Kidney glomerular epithelial cell (primary cell): Measurements from ENCODE around the gene KRT4.
"Not testable (repeated sequence)": the region's sequence is repeated elsewhere in the genome, so short reads cannot be mapped to it uniquely, and the experiment has no call there.

Source experiments
- DNase-seq: peaks from one replicate; lab custom pipeline; 2025; lab: John Stamatoyannopoulos, UW

Gene KRT4

GRCh38 chr12:52772772-52773171 is 41.1 kb downstream of the KRT4 start:
- DNase-seq = no peak

DNA sequence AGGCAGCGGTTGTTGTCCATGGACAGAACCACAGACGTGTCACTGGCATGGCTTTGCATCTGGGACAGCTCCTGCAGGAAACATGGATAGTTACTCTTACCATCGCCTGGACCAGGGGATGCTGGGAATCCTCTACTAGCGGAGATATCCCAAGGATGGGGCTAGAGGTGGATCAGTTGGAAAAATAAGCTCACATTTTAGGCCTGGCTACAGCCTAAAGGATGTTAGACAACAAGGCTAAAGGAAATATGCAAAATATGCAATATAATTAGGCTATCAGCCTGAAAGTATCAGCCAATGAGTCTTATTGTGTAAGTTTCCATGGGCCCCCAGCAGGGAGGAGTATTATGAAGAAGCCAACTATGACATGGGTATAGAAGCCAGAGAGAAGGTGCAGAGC is 41.7 kb downstream of the KRT4 start:
- DNase-seq = no peak

DNA sequence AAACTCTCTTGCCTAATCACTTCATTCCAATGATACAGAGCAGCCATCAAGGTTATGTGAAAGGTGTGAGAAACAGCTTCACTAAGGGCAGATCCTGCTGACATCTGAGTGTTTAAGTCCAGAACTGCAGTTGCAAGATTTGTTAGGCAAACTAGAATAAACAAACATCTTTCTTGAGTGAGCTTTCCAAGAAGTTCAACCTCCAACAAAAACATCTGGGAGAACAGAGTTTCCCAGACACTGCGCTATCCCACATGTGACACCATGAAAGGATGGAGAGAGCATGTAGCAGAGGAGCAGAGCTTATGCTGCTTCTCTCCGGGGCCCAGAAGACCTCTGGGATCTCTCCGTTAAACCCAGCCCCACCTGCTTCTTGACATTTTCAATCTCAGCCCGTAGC is 42.4 kb downstream of the KRT4 start:
- no peak for DNase-seq

GRCh38 chr12:52771088-52771487 is 42.8 kb downstream of the KRT4 start:
- no peak for DNase-seq

DNA sequence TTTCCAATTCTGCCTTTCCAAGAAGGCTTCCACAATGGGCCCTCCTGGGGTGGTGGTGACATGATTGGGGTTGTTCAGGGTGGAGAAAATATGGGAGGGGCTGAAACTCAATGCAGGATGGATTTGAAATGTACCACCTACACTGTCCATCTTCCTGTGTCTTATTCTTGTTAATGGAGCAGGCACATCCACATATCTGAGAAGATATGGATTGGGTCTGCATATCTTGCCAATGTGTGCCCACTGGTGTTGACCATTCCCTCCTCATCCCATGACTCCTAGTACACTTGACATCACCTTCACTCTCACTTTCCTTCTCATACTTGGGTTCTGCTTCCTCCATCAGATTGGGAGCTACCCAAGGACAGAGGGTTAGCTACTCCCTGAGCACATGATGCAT is 44.0 kb downstream of the KRT4 start:
- no peak for DNase-seq

DNA sequence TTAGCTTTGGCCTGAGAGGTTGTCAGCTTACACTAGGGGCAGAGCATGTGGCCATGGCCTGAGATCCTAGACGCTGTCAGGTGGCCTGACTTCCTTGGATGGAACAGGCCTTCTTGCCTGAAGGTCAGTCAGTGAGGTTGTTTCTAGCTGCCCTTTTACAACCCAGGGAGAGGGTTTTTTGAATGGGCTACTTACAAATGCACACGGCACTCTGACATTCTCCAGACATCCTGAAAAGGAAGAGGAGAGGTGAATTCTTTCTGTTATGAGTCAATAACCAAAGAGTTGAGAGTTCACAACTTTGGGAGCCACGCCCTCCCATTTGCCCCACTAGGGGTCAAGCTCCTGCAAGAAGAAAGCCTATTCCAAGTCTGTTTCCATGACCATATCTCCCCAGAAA is 44.6 kb downstream of the KRT4 start:
- DNase-seq = no peak

DNA sequence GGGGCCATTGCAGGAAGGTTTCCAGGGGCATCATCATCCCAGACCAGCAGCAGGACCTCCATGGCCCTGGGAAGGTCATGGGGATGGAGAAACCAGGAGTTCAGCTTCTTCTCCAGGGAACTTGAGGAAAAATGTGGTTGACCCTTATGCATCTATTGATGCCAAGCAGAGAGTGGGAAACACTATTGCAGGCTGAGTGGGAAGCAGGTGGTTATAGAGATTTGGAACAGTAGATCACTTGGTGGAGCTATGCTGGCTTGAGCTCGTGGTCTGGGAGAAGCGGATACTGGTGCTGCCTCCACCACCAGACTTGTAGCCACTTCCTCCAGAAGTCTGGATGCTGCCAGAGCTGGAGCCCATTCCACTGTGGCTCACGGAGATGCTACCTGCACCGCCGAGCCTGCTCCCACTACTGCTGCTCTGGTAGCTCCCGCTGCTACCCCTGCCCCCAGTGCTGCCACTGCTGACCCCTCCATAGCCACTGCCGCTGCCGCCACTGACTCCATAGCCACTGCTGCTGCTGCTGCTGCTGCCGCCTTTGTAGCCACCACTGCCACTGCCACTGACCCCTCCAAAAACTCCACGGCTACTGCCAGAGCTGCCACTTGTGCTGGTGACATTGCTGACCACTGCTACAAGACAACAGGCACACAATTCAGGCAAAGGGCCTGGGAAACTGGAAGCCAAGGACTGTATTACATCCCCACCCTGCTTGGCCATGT is 45.3 kb downstream of the KRT4 start:
- DNase-seq = no peak

- no peak for DNase-seq
These were observed 46.5 kb downstream of the KRT4 start for GRCh38 chr12:52767427-52767826.

DNA sequence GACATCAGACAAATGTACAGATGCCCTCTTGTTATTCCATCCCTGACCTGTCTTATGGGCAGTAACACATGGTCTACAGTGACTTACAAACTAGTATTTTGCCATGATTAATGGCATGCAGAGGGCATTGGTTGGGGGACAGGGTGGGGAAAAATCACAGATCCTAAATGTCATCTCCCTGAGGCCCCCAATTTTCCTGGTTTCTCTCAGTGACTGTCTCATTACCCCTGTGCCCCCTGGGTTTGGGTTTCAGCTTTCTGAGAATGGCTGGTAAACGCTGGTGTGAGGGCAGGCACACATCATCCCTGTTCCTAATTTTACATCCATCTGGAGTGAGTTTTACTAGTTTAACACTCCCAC is 46.9 kb downstream of the KRT4 start:
- no peak for DNase-seq

DNA sequence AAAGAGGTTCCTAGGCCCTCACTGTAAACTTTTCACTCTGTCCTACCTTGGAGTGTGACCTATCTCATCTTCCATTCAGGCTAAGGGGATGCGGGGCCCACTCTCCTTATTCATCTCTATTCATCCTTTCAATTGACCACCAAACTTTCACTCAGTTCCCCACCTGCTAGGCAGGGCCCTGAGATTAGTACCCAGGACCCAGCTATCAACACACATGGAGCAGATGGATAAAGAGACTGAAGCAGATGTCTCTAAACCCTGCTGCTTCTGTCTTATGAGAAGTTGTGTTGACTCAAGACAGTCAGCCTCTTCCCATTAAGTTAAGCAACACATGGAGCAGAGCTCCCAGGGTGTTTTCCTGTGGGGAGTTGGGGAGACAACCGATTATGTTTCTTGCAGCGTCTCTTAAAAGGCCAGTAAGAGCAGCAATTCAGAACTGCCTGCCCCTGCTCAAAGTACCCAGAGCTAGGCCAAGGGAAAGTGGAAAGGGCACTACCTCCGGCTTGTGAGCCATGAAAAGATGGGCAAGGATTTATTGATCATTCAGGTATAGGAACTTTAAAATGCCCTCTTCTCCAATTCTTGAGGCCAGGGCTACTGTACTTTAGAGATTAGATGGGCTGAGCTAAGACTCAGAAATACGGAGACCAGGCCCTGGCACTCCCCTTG is 47.4 kb downstream of the KRT4 start:
- no peak for DNase-seq

- no peak for DNase-seq
These were observed 48.2 kb downstream of the KRT4 start for GRCh38 chr12:52765702-52766101.

DNA sequence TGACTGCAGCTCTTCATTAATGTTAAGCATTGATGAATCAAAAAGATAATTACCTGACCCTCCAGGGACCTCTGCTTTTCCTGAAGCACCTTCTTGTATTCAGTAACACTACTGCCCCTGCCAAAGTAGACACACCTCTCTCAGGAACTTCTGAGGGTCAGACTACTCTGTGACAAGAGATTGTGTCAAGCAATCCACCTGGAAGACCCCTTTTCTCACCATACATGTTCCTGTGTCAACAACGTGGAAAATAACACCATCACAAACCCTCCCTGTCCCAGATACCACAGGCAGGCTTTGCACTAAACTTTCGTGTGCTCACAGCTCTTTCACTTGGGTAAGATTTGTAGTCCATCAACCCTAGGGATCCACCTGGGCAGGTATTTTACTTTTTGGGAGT is 49.9 kb downstream of the KRT4 start:
- DNase-seq = no peak

DNA sequence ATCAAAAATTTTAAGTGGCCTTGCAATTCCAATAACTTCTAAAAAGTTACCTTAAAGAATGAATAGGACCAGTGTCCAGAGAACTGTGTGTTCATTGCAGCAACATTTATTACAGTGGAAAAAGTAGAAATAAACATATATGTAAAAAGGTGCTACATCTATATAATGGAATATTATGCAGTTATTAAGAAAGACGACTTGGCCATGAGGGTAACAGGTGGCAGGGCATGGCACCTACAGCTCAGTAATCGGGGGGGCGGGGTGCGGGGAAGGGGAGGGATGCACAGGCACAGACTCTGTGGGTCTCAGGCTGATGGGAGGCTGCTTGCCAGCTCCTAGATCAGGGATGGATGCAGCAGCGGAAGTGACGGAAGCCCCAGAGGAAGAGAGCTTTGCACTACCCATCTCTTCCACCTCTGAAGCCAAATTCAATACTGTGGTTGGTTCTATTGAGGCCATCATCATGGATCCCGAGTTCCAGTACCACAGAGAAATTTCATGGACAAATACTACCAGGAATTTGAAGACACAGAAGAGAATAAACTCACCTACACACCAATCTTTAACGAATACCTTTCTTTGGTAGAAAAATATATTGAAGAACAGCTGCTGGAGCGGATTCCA is 50.8 kb downstream of the KRT4 start:
- DNase-seq = no peak

DNA sequence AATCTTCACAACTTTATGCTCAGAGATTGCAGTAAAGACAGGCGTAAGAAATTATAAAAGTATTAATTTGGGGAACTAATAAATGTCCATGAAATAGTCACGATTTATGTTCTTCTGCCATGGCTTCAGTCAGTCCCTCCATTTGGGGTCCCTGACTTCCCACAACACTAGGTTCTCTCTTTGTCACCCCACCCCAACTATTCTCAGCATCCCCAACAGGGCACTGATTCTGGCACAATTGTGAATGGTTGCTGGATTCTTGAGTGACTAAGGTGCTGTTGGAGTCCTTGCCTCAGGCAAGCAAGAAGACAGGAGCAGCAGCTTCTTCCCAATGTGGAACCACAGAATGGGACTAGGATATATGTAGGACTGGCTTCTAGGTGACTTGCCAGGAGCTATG is 52.1 kb downstream of the KRT4 start:
- no peak for DNase-seq

DNA sequence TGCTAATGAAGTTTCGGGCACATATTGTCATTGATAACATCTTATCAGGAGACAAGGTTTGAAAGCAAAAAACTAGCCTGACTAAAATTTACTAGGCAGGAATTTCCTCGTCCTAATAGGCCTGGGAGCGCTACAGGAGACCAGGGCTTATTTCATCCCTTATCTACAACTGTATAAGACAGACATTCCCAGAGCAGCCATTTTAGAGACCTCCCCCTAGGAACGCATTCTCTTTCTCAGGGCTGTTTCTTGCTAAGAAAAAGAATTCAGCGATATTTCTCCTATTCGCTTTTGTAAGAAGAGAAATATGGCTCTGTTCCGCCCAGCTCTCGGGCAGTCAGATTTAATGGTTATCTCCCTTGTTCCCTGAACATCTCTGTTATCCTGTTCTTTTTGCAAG is 52.7 kb downstream of the KRT4 start:
- DNase-seq = not testable (repeated sequence)

GRCh38 chr12:52760623-52761022 is 53.3 kb downstream of the KRT4 start:
- no peak for DNase-seq

DNA sequence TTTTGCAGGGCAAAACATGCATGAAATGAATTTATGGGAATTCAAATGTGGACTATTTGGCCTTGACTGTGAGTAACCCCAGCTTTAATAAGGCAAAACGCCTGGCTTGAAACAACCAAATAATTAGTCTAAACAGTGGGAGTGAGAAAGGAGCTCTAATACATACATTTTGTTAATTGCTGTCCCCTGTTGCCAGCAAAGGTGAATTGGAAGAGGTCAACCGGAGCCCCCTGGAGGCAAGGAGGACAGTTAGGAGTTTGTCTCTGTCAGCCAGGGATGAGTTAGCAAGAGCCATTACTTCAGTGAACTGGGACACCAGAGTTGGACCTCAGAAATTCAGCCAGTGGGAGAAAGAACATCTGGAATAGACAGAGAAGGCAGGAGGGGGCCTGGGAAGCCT is 54.2 kb downstream of the KRT4 start:
- DNase-seq = no peak

- no peak for DNase-seq
These were observed 54.7 kb downstream of the KRT4 start for GRCh38 chr12:52759218-52759617.

GRCh38 chr12:52757449-52758176 is 56.3 kb downstream of the KRT4 start:
- DNase-seq = no peak
